GM19043 (cell line): ENCODE results near the gene WDR35.

Source experiments
- ATAC-seq: cut with Tn5 transposase; IDR thresholded peaks from one replicate; pipeline ENCODE4 v1.9.1; 2021; ENCODE audit warnings: low read depth; ENCODE audit not compliant: unreplicated experiment

Gene WDR35

GRCh38 chr2:20012032-20012281 is 22.1 kb upstream of the WDR35 start:
- no peak for ATAC-seq

GRCh38 chr2:20011276-20012031 is 21.5 kb upstream of the WDR35 start:
- ATAC-seq = no peak

- no peak for ATAC-seq
Measured at GRCh38 chr2:20008703-20009102, 18.8 kb upstream of the WDR35 start.

- ATAC-seq = no peak
Measured at GRCh38 chr2:20005891-20006470, 16.1 kb upstream of the WDR35 start.

GRCh38 chr2:20005067-20005627 is 15.2 kb upstream of the WDR35 start:
- no peak for ATAC-seq

GRCh38 chr2:20001361-20001863 is 11.5 kb upstream of the WDR35 start:
- ATAC-seq = no peak

- no peak for ATAC-seq
Measured at GRCh38 chr2:19993731-19994130, 3.8 kb upstream of the WDR35 start.

- ATAC-seq = no peak
Measured at GRCh38 chr2:19991895-19992294, 2.0 kb upstream of the WDR35 start.

- no peak for ATAC-seq
Measured at GRCh38 chr2:19990416-19990728, 467 bp upstream of the WDR35 start.

- no peak for ATAC-seq
Measured at GRCh38 chr2:19989342-19989666, 601 bp downstream of the WDR35 start.

GRCh38 chr2:19988600-19988999 is 1.3 kb downstream of the WDR35 start:
- ATAC-seq = no peak

- ATAC-seq = peak; percentile 82
Measured at GRCh38 chr2:19987936-19988335, 2.0 kb downstream of the WDR35 start.

GRCh38 chr2:19982268-19982667 is 7.6 kb downstream of the WDR35 start:
- no peak for ATAC-seq

- no peak for ATAC-seq
Measured at GRCh38 chr2:19979932-19980331, 10.0 kb downstream of the WDR35 start.

GRCh38 chr2:19973466-19973865 is 16.4 kb downstream of the WDR35 start:
- no peak for ATAC-seq

- ATAC-seq = no peak
Measured at GRCh38 chr2:19971691-19972090, 18.2 kb downstream of the WDR35 start.

GRCh38 chr2:19963386-19963785 is 26.5 kb downstream of the WDR35 start:
- no peak for ATAC-seq

- peak; percentile 98 for ATAC-seq
Measured at GRCh38 chr2:19955544-19956422, 34.1 kb downstream of the WDR35 start.

- no peak for ATAC-seq
Measured at GRCh38 chr2:19949071-19949470, 40.8 kb downstream of the WDR35 start.

- ATAC-seq = no peak
Measured at GRCh38 chr2:19947184-19947940, 42.5 kb downstream of the WDR35 start.
